ENCODE measurements around the gene RAB18. TPM values are rescaled to one million over a fixed set of nuclear protein-coding genes. Genes with fewer than 3 reads are reported as not detected.
A peak's percentile ranks its signal among the peaks of the same experiment; 100 is the strongest.
"Not testable (repeated sequence)": the region's sequence is repeated elsewhere in the genome, so short reads cannot be mapped to it uniquely, and the experiment has no call there.

The RAB18 gene
- total RNA-seq, 2 experiments from 2014 or later = 69.5 to 72.0 TPM

DNA sequence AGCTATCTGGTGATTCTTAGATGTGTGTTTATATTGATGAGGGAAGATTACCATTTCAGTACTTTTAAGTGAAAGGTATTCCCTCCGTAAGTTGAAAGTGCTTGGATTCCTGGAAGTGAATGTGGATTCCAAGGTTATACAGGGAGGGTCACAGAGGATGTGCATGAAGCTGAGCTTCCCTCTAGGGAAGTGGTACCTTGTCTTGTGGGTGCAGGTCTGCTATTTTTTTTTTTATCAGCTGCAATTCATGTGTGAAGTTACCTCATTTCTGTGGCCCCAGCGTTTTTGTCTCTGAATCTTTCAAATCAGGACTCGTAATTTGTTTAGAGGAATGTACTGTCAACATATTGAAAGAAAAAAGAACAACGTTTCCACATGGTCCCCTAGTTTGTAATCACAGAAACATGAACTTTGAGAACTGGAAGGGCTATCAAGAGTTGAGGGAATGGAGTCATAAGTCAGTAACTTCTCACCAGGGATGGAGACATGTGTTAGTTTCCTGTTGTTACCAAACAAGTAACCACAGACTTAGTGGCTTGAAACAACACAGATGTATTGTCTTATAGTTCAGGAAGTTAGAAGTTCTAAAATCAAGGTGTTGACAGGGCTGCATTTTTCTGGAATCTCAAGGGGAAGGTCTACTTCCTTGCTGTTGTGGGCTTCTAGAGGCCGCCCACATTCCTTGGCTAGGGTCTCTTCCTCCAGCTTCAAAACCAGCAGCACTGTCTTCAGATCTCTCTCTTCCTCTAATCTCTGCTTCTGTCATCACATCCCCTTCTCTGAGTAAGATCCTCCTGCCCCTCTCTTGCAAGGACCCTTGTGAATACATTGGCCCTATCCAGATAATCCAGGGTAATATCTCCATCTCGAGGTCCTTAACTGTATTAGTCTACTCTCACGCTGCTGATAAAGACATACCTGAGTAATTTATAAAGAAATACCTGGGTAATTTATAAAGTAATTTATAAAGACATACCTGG, 64.4 kb downstream of the RAB18 start:
- no peak for DNase-seq
- POLR2A ChIA-PET = interaction anchor here (1.0 kb wide), 1 partner anchor 175 kb away, joined by 3 read pairs; no protein-coding TSS in a partner anchor

GRCh38 chr10:27569946-27570345, 65.8 kb downstream of the RAB18 start:
- H3K27me3 Mint-ChIP-seq = no peaks in the 10 kb centered on the region

More for the DNA sequence above, 64.4 kb downstream of the RAB18 start:
- Mint-ChIP-seq H3K4me3 (no peak overlapping the region), H3K9me3 (peaks cover 2% of the 10 kb centered on the region), H3K4me1 (peaks cover 36% of the 10 kb centered on the region), H3K36me3 (ENCODE audit: low read depth) (peaks cover 4% of the 10 kb centered on the region), H3K27ac (peak overlapping the region; percentile 64), H3K27me3 (no peaks in the 10 kb centered on the region)
- CTCF ChIA-PET = no interaction called here

DNA sequence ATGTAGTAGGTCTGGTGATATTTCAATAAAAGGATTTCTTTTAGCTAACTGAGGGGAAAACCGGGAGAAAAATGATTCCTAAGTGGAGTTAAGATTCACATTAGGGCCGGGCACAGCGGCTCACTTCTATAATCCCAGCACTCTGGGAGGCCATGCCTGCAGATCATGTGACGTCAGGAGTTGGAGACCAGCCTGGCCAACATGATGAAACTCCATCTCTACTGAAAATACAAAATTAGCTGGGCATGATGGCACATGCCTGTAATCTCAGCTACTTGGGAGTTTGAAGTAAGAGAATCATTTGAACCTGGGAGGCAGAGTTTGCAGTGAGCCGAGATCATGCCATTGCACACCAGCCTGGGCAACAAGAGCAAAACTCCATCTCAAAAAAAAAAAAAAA, 72.9 kb downstream of the RAB18 start:
- H3K27ac Mint-ChIP-seq; CTCF ChIA-PET; H3K4me1 Mint-ChIP-seq; POLR2A ChIA-PET; DNase-seq; H3K9me3 Mint-ChIP-seq; H3K36me3 Mint-ChIP-seq (ENCODE audit: low read depth); H3K27me3 Mint-ChIP-seq; H3K4me3 Mint-ChIP-seq: not testable (repeated sequence)

More at GRCh38 chr10:27569946-27570345, 65.8 kb downstream of the RAB18 start:
- no peak overlapping the region for H3K4me3 Mint-ChIP-seq
- no peak for DNase-seq
- H3K4me1 Mint-ChIP-seq = peaks cover 22% of the 10 kb centered on the region
- POLR2A ChIA-PET = no interaction called here
- H3K9me3 Mint-ChIP-seq = peaks cover 2% of the 10 kb centered on the region
- H3K36me3 Mint-ChIP-seq (ENCODE audit: low read depth) = peaks cover 4% of the 10 kb centered on the region
- no peak overlapping the region for H3K27ac Mint-ChIP-seq
- CTCF ChIA-PET = no interaction called here

DNA sequence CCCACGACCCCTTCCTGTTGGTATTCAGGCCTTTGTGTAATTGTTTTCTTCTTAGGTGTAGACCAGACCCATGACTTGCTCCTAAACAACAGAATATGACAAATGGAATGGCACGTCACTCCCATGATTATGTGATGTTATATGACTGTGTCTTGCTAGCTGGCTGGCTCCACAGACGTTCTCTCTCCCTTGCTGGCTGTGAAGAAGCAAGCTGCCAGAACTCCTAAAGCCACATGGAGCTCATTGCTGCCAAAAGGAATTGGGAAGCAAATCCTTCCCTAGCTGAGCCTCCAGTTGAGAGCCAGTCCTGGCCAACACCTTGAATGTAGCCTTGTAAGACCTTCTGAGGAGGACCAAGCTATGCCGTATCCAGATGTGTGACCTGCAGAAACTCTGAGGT, 74.2 kb downstream of the RAB18 start:
- no peak for DNase-seq
- H3K9me3 Mint-ChIP-seq = no peaks in the 10 kb centered on the region
- no peaks in the 10 kb centered on the region for H3K4me1 Mint-ChIP-seq
- CTCF ChIA-PET = no interaction called here
- H3K27me3 Mint-ChIP-seq = no peaks in the 10 kb centered on the region
- H3K4me3 Mint-ChIP-seq = no peak overlapping the region
- H3K36me3 Mint-ChIP-seq (ENCODE audit: low read depth) = no peaks in the 10 kb centered on the region
- no peak overlapping the region for H3K27ac Mint-ChIP-seq
- POLR2A ChIA-PET = no interaction called here

DNA sequence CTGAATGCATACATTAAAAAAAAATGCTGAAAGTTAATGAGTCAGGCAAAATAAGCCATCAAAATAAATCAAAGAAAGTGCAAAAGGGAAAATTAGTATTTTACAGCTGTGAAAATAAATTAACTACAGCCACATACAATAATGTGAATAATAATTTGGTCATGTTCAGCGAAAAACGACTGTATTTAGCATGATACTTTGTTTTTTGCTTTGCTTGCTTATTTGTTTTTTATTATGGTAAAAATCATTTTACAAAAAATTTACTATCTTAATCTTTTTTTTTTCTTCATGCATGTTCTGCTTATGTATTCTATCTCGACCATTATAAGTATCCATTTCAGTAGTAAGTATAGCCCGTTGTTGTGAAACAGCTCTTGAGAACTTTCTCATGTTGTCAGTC, 77.1 kb downstream of the RAB18 start:
- ChIA-PET CTCF (no interaction called here), POLR2A (no interaction called here)
- no peak for DNase-seq
- Mint-ChIP-seq H3K9me3 (no peaks in the 10 kb centered on the region), H3K27me3 (no peaks in the 10 kb centered on the region), H3K4me1 (no peaks in the 10 kb centered on the region), H3K27ac (no peak overlapping the region), H3K4me3 (no peak overlapping the region), H3K36me3 (ENCODE audit: low read depth) (no peaks in the 10 kb centered on the region)

- ChIA-PET CTCF (no interaction called here), POLR2A (no interaction called here)
- DNase-seq = no peak
- no peak overlapping the region for H3K27ac Mint-ChIP-seq
- H3K9me3 Mint-ChIP-seq = no peaks in the 10 kb centered on the region
- peaks cover 3% of the 10 kb centered on the region for H3K27me3 Mint-ChIP-seq
- no peak overlapping the region for H3K4me3 Mint-ChIP-seq
- no peaks in the 10 kb centered on the region for H3K36me3 Mint-ChIP-seq (ENCODE audit: low read depth)
- H3K4me1 Mint-ChIP-seq = no peaks in the 10 kb centered on the region
These were observed 80.2 kb downstream of the RAB18 start for GRCh38 chr10:27584302-27584701.

Other genes with a start within 250 kb of the RAB18 start
- under 1 TPM in 1 of 2 experiments, not detected in 1; 0.23 TPM for gene MKX, start 241.5 kb downstream of the RAB18 start, total RNA-seq